Measurements from ENCODE around the gene NOX5. TPM values are rescaled to one million over a fixed set of nuclear protein-coding genes. Genes with fewer than 3 reads are reported as not detected.

The NOX5 gene
- total and polyA plus RNA-seq, 2 of the 4 experiments (the other 2 are of a cell fraction), result 0.07 TPM; not detected in 1

- no peak for ATAC-seq (ENCODE audit: low read depth)
- no peak overlapping the region for H3K4ac ChIP-seq (ENCODE audit: low read depth, low read length)
- no peaks in the 10 kb centered on the region; the same call in 1 of the 2 replicates for H3K9me1 ChIP-seq (ENCODE audit: insufficient read depth, low read length)
- peak overlapping the region; percentile 40 for H2AFZ ChIP-seq (replicated peaks; ENCODE audit: low read length, poor library complexity)
- no peaks in the 10 kb centered on the region for H3K36me3 ChIP-seq (ENCODE audit: control insufficient read depth, insufficient read depth, low read length)
- no peak overlapping the region for H2AK9ac ChIP-seq (replicated peaks; ENCODE audit: low read depth, low read length, poor library complexity)
- ChIA-PET CTCF (no interaction called here), POLR2A (ENCODE audit: unreplicated experiment) (no interaction called here)
- dilution Hi-C loops (cut with HindIII; ENCODE audit: low sequenced_read_pairs, unreplicated experiment) (no loop called here), in situ Hi-C loops (cut with MboI; ENCODE audit: low sequenced_read_pairs) (no loop called here), intact Hi-C loops (cut with micrococcal nuclease) (no loop called here)
- H3K23ac ChIP-seq (ENCODE audit: low read depth, low read length), result no peak overlapping the region
- H3K4me1 ChIP-seq (ENCODE audit: control insufficient read depth, insufficient read depth, low read length), result peaks cover 3% of the 10 kb centered on the region
- 0 out of 2 replicates have a peak, but pooled peaks cover 3% of the 10 kb centered on the region for H4K20me1 ChIP-seq (ENCODE audit: insufficient read depth, low read length)
- no peak for DNase-seq
- H3K4me3 ChIP-seq (ENCODE audit: insufficient read depth, low read depth, low read length), result no peak overlapping the region
- H3K79me1 ChIP-seq (ENCODE audit: low read depth in 1 of 2, low read length in 2 of 2), result no peaks in the 10 kb centered on the region
- no peak overlapping the region for H2AK5ac ChIP-seq (ENCODE audit: low read depth, low read length)
- no peaks in the 10 kb centered on the region for H3K9me3 ChIP-seq (ENCODE audit: control insufficient read depth, insufficient read depth, low read length)
- no peak for TF ChIP-seq MAFK (IDR thresholded peaks at IDR 0.05; ENCODE audit: low read depth, low read length)
- TF ChIP-seq RFX5 (IDR thresholded peaks at IDR 0.05; ENCODE audit: low read depth, low read length), result no peak
- H3K56ac ChIP-seq (ENCODE audit: extremely low read depth, insufficient read depth, low read length), result no peak overlapping the region
- H2BK5ac ChIP-seq (ENCODE audit: low read depth, low read length, poor library complexity, severe bottlenecking), result no peak overlapping the region
- peaks cover 44% of the 10 kb centered on the region for H3K27me3 ChIP-seq (ENCODE audit: control insufficient read depth, insufficient read depth, low read length)
- H2BK20ac ChIP-seq (ENCODE audit: low read depth, low read length), result no peak overlapping the region
- H2BK15ac ChIP-seq (ENCODE audit: low read depth, low read length), result no peak overlapping the region
- BruUV-seq (replicated peaks), result no TSS peak
- H3K14ac ChIP-seq (replicated peaks; ENCODE audit: low read depth, low read length), result no peak overlapping the region
- WGBS, 2 experiments (ENCODE audit: extremely low coverage in 2 of 2, insufficient read length in 1 of 2), result no CpG with 5 or more reads among the region's 1 CpG
- no peak overlapping the region for H3K9ac ChIP-seq (ENCODE audit: low read depth, low read length)
- H2BK120ac ChIP-seq (ENCODE audit: low read depth, low read length), result no peak overlapping the region
- H4K5ac ChIP-seq (ENCODE audit: low read depth, low read length), result no peak overlapping the region
- no peak overlapping the region for H4K91ac ChIP-seq (ENCODE audit: insufficient read depth, low read depth, low read length)
- H3K4me2 ChIP-seq (ENCODE audit: low read depth, low read length), result no peak overlapping the region
- H3K27ac ChIP-seq (ENCODE audit: insufficient read depth, low read length), result no peak overlapping the region
- no peak overlapping the region for H3K18ac ChIP-seq (ENCODE audit: low read depth, low read length)
- no peak overlapping the region for H4K8ac ChIP-seq (ENCODE audit: low read depth in 2 of 2, low read length in 2 of 2)
These were observed 21.4 kb downstream of the NOX5 start for GRCh38 chr15:69035918-69036258.
